Adrenal gland (tissue), 12 donors: ENCODE measurements around the gene ZNF366. TPM values are rescaled to one million over a fixed set of nuclear protein-coding genes. Genes with fewer than 3 reads are reported as not detected.

Experiments used
- DNase-seq, 7 donors: peaks; one replicate each; pipeline ENCODE4 v3.0.0-alpha.2; 2019 to 2020
- H3K27ac ChIP-seq, 5 donors: fragments of 200-600 bp; sonication (generic) in 4 of 5; 1 replicate in 3 of 5; 2 replicates in 2 of 5; pipeline versions ENCODE4 v1.5.1 to v1.8.0; 2016 to 2020; ENCODE audit warnings: mild to moderate bottlenecking in 1 of 5
- H3K27me3 ChIP-seq: fragments of 200-600 bp; 2 replicates; pipeline ENCODE4 v1.8.0; 2021
- H3K36me3 ChIP-seq, 2 donors: fragments of 200-600 bp; replicated peaks in 1 of 2; 1 replicate in 1 of 2; 2 replicates in 1 of 2; pipeline versions ENCODE4 v1.5.1 to v1.8.0; 2018 to 2022
- H3K4me1 ChIP-seq, 2 donors: fragments of 200-600 bp; replicated peaks in 1 of 2; 1 replicate in 1 of 2; 2 replicates in 1 of 2; pipeline versions ENCODE4 v1.5.1 to v1.8.0; 2018 to 2021
- H3K4me3 ChIP-seq, 4 donors: fragments of 200-600 bp; sonication (generic) in 3 of 4; one replicate each; pipeline ENCODE4 v1.5.1; 2016 to 2018
- H3K9me3 ChIP-seq, 3 donors: fragments of 200-600 bp; sonication (generic) in 1 of 3; replicated peaks in 1 of 3; 1 replicate in 2 of 3; 2 replicates in 1 of 3; pipeline versions ENCODE4 v1.5.1 to v1.8.0; 2016 to 2021
- POLR2A ChIP-seq, 2 donors: fragments of 450-650 bp; IDR thresholded peaks; one replicate each; pipeline ENCODE4 v1.6.1; 2017; ENCODE audit warnings: antibody characterized with exemption in 2 of 2, mild to moderate bottlenecking in 2 of 2, moderate library complexity in 1 of 2
- WGBS, 4 donors: extraction: QIAGEN DNeasy Blood & Tissue Kit in 2 of 4; methylation state at CpG; one replicate each; pipeline versions ENCODE4 v1.1.5 to v1.1.7; 2013 to 2017; 5-methylcytosine and 5-hydroxymethylcytosine counted together
- intact Hi-C, 2 donors: fragments of 100-400 bp; cut with DNase I; formaldehyde crosslinking; loops; one replicate each; pipeline versions ENCODE4 v1.14.1 to v1.15.0; 2022 to 2023
- polyA plus RNA-seq, 3 donors: library from polyadenylated mRNA; stranded (reverse); fragments of 200-250 nt in 2 of 3; fragments of 350-450 nt in 1 of 3; fragmentation: Illumina TruSeq in 1 of 3; extraction: RNeasy Lipid Tissue Mini Kit (QIAGEN cat#74804) in 1 of 3; gene quantifications; one replicate each; pipeline ENCODE4 v1.2.3, GENCODE V29; 2013 to 2014
- total RNA-seq, 9 donors: library from RNA; depleted of rRNA in 4 of 9; stranded (reverse); fragments of >200 nt in 4 of 9; fragments of 120-200 nt in 1 of 9; fragmentation: NEBNext Ultra II Directional in 1 of 9; extraction: Animal tissue kit (Norgen Biotek cat#: 25700) in 1 of 9; gene quantifications; one replicate each; pipeline versions ENCODE4 v1.1.0 to v1.2.4, GENCODE V29; 2013 to 2023
- TF ChIP-seq, protein P1 (sequence below), 6 experiments: fragments of 450-650 bp in 4 of 6; fragments of 200-600 bp in 2 of 6; sonication (generic) in 1 of 6; IDR thresholded peaks; 1 replicate in 5 of 6; 2 replicates in 1 of 6; pipeline versions ENCODE4 v1.5.1 to v1.8.0; 2016 to 2021; ENCODE audit warnings: antibody characterized with exemption in 6 of 6, mild to moderate bottlenecking in 2 of 6, moderate library complexity in 1 of 6
- donor health status: healthy with polysubstance abuse.
- donor health status: Bipolar disorder and iron deficiency.
- donor health status: DM: yes; HTN: yes; CAD: no.
- donor health status: DM: no; HTN: no; CAD: no.
- donor health status: DM: no; HTN: no; CAD: no.
- donor health status: DM: yes; HTN: yes; CAD: no.

ZNF366 gene
- total and polyA plus RNA-seq, 12 donors: 0.24 to 5.3 (median 2.6) TPM

DNA sequence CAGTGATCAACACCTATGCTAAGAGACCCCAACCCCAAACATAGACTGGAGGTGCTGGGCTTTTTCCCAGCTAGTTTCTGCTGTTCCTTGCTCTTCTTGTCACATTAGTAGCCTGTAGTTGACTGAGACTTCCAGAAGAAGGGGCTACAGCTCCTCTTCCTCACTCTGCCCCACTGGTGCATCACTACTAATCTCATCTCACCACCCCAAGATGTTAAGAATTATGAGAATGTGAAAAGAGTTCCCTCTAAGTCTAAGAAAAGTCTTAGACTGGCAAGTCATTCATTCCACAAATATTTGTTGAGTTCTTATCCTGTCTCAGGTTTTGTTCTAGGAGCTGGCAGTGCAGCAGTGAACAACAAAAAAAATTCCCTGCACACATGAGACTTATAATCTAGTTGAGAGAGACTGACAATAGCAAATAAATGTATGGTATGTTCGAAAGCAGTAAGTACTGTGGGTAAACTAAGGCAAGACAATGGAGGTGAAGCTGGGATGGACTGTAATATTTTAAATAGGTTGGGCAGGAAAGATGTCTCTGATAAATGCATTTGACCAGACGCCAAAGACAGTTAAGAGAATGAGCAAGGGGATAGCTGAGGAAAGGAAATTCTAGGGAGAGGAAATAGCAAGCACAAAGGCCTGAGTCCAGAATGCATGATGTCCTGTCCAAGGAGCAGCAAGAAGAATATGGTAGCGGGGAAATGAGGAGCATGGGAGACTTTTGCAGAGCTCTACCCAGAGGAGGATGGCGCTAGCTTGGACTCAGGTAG is 94.7 kb downstream of the ZNF366 start:
- 71 to 87% (median 73%) methylated on average over 4 of the region's 4 CpGs for WGBS, 4 donors
- Histone ChIP-seq H3K9me3 (no peaks in the 10 kb centered on the region), H3K4me3 (no peak overlapping the region), H3K27me3 (no peaks in the 10 kb centered on the region), H3K27ac (no peak overlapping the region), H3K4me1 (no peaks in the 10 kb centered on the region), H3K36me3 (no peaks in the 10 kb centered on the region)
- DNase-seq: no peak
- intact Hi-C loops: no loop called here
- TF ChIP-seq, protein P1, sequence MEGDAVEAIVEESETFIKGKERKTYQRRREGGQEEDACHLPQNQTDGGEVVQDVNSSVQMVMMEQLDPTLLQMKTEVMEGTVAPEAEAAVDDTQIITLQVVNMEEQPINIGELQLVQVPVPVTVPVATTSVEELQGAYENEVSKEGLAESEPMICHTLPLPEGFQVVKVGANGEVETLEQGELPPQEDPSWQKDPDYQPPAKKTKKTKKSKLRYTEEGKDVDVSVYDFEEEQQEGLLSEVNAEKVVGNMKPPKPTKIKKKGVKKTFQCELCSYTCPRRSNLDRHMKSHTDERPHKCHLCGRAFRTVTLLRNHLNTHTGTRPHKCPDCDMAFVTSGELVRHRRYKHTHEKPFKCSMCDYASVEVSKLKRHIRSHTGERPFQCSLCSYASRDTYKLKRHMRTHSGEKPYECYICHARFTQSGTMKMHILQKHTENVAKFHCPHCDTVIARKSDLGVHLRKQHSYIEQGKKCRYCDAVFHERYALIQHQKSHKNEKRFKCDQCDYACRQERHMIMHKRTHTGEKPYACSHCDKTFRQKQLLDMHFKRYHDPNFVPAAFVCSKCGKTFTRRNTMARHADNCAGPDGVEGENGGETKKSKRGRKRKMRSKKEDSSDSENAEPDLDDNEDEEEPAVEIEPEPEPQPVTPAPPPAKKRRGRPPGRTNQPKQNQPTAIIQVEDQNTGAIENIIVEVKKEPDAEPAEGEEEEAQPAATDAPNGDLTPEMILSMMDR (IDR thresholded peaks at IDR 0.05): no peak
- TF ChIP-seq POLR2A (IDR thresholded peaks at IDR 0.05): no peak

DNA sequence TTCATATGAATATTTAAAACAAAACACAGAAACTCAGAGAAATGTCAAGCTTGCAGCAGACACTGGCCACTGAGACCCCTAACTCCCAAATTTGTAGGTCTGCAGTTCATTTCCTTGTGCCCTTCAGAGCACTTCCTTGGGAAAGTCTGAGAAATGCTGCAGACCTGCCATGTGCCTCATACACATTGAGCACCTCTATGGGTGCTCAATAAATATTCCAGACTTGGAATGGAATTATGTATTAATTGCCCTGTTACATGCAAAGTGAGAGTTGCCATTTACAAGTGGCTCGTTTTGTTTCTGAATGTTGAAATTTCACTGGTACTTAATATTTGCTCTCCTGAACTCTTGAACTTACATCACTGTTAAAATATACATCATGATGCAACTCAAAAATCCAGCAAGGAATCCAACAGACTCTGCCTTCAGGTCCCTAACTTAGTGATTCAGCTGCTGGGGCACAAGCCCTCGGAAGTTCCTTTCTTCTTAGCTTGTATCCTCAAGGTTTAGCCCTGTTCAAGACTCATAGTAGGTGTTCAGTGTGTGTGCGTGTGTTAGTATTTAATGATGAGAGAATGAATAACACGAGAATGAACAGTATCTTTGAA is 96.4 kb downstream of the ZNF366 start:
- Histone ChIP-seq H3K36me3 (no peaks in the 10 kb centered on the region), H3K27me3 (no peaks in the 10 kb centered on the region), H3K4me1 (no peaks in the 10 kb centered on the region), H3K9me3 (no peaks in the 10 kb centered on the region), H3K4me3 (no peak overlapping the region), H3K27ac (no peak overlapping the region)
- intact Hi-C loops: no loop called here
- TF ChIP-seq, protein P1 (IDR thresholded peaks at IDR 0.05): no peak
- TF ChIP-seq POLR2A (IDR thresholded peaks at IDR 0.05): no peak
- DNase-seq: no peak
- 71 to 89% (median 81%) methylated on average over 4 of the region's 4 CpGs for WGBS, 4 donors

DNA sequence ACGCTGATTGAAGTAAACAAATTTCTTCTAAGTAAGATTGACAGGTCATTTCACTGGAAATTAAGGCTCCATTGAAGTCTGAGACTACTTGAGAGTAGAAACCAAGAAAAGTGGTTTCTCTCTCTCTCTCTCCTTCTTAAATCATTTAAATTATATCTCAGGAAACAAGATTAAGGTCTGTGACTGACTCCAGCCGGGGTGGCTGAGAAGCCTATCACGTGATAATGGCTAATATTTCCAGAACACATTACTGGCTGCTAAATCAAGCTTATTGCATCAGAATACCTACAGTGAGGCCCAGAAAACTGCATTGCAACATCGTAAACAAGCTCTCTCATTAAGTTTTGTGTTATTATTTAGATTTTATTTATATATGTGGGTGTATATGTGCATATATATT is 98.6 kb downstream of the ZNF366 start:
- Histone ChIP-seq H3K36me3 (no peaks in the 10 kb centered on the region), H3K27me3 (no peaks in the 10 kb centered on the region), H3K27ac (no peak overlapping the region), H3K4me3 (no peak overlapping the region), H3K9me3 (no peaks in the 10 kb centered on the region), H3K4me1 (no peaks in the 10 kb centered on the region)
- peak in 1 of 7 donors; percentile 2 for DNase-seq
- intact Hi-C loops: loop anchor here in 1 of 2 donors (10.0 kb wide), 1 partner anchor 116 kb away; no protein-coding TSS in a partner anchor
- no peak for TF ChIP-seq POLR2A (IDR thresholded peaks at IDR 0.05)
- TF ChIP-seq, protein P1 (IDR thresholded peaks at IDR 0.05): no peak
- 64 to 69% (median 65%) methylated on average over 4 of the region's 4 CpGs for WGBS, 4 donors

DNA sequence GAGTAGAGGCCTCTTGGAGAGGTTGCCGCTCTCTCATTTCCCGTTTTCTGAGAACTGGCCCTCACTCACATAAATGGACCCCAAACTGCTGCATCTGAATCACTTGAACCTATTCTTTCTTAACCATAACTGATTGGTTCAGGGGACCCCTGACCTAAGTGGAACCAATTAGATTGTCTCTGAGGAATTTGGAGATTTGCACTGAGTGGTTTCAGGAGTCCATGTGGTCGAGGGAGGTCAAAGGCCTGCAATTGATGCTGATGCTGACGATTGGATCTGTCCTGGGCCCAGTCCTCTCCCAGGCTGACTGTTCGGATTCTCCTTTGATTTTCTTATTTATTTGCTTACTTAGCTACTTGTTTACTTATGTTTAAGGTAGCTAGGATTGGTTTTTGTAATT is 99.1 kb downstream of the ZNF366 start:
- intact Hi-C loops: loop anchor here in 1 of 2 donors (10.0 kb wide), 1 partner anchor 117 kb away; no protein-coding TSS in a partner anchor
- H3K9me3 ChIP-seq: no peaks in the 10 kb centered on the region
- DNase-seq: no peak
- no peak overlapping the region for H3K4me3 ChIP-seq
- TF ChIP-seq, protein P1 (IDR thresholded peaks at IDR 0.05): no peak
- TF ChIP-seq POLR2A (IDR thresholded peaks at IDR 0.05): no peak
- H3K27ac ChIP-seq: no peak overlapping the region
- H3K36me3 ChIP-seq: no peaks in the 10 kb centered on the region
- WGBS, 4 donors: 83 to 92% (median 91%) methylated on average over 5 of the region's 5 CpGs
- H3K27me3 ChIP-seq: no peaks in the 10 kb centered on the region
- H3K4me1 ChIP-seq: no peaks in the 10 kb centered on the region
